Stimulated activated CD4-positive, alpha-beta T cell treated with anti-CD3 and anti-CD28 coated beads, Interleukin-1b, Interleukin-23, amount 100 ng/mL, for 48 hours (primary cell): ENCODE measurements around the gene FN3K.

Experiments
- DNase-seq: peaks from one replicate; pipeline ENCODE4 v3.0.0-alpha.2; 2020

Gene FN3K

DNA sequence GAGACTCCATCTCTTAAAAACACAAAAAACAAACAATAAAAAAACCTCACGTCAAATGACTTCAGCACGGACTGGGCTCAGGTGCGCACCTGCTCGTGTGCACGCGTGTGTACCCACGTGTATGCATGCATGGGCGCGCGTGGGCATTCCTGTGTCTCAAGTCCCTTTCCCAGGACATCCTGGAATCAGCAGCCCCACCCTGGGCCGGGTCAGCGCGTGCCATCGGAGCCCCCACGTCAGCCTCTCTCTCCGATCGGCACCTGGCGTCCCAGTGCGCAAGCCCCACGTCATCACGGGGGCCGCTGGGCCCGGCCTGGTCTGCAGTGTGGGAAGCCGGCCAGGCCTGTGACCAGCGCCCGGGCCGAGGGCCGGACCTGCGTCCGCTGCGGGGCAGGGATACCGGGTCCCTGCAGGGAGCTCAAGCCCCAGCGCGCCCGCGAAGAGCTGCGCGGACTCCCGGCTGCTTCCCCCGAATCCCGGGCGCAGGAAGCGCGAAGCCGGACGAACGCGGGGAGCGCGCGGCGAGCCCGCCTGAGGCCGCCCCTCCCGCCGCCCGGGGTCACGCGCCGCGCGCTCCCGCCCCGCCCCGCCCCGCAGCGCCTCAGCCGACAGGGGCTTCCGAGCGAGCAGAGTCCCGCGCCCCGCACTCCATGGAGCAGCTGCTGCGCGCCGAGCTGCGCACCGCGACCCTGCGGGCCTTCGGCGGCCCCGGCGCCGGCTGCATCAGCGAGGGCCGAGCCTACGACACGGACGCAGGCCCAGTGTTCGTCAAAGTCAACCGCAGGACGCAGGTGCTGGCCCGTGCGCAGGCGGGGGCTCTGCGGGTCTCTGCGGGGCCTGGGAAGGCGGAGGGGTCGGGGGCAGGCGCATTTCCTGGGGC is at the start of gene FN3K:
FN3K (plus strand) TSS at position 629 of the 880 bp plus-strand sequence; CDS start at position 651, 22 bp downstream.
- DNase-seq: no peak

DNA sequence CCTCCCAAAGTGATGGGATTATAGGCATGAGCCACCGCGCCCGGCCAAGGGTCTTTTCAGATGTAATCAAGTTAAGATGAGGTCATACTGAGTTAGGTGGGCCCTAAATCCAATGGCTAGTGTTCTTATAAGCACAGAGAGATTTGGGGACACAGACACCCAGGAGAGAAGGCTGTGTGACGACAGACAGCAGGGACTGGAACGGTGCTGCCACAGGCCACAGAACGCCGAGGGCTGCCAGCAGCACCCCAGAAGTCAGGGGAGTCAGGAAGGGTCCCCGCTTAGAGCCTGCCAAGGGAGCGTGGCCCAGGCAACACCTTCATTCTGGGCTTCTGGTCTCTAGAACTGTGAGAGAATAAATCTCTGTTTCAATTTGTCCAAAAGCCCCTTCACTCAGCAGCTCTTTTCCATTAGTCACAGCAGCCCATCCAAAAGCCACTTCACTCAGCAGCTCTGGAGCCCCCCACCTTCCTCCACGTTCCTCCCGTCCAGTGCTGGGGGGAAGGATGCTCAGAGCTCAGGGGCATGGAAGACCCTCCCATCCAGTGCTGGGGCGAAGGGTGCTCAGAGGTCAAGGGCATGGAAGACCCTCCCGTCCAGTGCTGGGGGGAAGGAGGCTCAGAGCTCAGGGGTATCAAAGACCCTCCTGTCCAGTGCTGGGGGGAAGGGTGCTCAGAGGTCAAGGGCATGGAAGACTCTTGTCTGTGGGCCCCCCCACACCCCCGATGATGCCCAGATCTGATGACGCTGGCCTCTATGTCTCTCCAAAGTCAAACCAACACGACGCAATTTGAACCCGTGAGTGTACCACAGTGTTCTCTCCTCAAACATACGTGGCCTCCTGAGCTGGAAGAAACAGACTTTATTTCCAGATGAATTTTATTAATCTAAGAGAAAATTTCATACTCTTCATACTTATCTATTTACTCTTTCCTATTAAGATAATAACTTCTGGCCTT is 48.8 kb upstream of the FN3K start:
- no peak for DNase-seq

DNA sequence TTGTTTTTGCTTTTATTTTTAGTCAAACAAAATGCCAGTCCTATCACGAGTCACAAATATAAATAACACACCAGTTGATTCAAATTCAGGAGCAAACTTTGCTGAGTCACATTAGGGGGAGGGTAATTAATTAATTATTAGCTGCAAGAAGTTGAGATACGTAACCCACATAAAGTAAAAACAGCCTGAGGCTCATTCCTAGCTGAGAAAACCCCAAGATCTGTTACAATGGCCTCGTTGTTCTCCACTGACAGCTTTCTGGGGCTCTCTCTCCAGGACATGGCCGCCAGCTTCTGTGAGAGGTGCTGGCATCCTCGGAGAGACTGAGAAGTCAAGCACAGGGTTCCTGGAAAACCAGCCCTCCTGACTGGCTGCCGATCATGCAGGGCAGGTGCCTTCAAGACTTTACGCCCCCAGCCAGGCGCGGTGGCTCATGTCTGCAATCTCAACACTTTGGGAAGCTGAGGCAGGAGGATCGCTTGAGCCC is 48.0 kb upstream of the FN3K start:
- no peak for DNase-seq

DNA sequence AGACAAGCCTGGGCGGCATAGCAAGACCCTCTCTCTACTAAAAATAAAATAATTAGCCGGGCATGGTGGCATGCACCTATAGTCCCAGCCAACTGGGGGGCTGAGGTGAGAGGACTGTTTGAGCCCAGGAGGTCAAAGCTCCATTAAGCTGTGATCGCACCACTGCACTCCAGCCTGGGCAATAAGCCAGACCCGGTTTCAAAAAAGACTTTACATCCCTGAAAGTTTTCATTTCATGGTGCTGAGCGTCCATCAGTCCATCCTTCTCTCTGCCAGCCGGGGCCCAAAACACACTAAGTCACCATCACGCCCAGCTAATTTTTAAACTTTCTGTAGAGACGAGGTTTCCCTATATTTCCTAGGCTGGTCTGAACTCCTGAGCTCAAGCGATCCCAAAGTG is 47.5 kb upstream of the FN3K start:
- no peak for DNase-seq

DNA sequence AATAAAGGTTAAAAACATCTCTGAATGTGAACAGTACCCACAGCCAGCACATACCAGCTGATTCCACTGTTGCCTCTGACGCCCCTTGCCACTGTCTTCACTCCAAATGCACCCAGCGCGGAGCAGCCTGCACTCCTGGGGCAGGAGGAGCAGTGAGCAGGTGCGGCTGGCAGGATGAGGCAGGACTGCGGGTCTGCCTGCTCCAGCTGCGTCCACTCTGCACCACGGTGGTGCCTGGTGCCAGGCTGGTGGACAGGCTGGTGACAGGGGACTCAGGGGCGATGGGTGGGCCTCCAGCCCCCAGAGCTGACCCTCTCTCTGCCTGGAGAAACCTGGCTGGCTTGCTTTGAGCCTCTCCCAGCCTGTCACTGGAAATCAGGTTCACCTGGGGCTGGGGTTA is 46.3 kb upstream of the FN3K start:
- no peak for DNase-seq

DNA sequence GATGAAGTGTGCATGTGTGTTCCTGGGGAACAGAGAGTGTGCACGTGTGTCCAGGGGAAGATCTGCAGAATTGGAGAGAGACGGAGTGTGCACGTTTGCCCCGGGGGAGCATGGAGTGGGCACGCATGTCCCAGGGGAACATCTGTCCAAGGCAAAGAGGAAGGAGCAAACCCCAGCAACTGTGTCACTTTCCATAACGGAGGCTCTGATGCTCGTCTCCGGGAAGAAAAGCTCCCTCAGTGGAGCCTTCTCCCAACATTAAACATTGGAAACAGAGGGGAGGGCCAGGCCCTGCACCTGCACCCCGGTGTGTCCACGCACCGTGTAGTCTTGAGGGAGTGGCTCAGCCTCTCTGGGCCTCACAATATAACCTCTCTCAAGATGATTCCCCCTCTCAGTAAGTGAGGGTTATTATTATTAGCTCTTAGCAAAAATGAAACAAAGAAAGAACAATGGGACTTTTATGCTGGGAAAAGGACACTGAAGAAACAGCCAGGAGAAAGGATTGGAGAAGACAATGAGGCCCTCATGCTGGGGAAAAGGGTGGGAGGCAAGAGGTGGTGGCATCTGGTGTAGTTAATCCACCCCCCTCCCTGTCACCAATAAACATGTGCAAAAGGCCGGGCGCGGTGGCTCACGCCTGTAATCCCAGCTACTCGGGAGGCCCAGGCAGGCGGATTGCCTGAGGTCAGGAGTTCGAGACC is 44.5 kb upstream of the FN3K start:
- DNase-seq: no peak

DNA sequence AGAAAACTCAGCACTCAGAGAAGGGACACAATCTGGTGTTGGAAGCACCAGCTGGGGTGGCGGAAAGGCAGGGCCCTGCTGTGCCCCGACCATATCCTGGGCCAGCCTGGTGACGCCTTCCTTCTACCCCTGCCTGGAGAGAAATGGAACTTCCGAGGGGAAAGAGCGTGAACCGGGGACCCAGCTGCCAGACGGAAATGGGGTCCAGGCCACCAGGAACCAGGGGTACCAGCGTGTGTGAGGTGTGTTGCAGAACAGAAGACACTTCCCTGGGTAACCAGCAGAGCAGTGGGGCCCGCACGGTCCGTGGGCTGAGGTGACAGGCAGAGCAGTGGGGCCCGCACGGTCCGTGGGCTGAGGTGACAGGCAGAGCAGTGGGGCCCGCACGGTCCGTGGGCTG is 43.7 kb upstream of the FN3K start:
- DNase-seq: no peak

DNA sequence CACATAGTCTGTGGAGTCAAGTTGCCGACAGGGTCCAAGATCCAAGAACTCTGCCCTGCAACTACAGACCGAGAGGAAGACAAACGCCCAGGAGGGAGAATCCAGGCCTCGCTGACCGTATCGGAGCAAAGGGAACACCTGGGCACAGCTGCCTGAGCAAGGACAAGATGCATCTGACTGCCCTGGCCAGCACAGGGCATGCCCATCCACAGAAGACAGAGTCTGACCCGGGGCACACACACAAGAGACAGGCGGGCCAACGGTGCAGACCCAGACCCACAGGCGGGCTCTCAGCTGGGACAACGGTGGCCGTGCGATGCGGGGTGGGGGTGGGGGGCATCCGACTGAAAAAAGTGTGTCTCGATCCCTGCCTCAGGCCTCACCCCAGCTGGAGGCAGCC is 43.1 kb upstream of the FN3K start:
- no peak for DNase-seq

DNA sequence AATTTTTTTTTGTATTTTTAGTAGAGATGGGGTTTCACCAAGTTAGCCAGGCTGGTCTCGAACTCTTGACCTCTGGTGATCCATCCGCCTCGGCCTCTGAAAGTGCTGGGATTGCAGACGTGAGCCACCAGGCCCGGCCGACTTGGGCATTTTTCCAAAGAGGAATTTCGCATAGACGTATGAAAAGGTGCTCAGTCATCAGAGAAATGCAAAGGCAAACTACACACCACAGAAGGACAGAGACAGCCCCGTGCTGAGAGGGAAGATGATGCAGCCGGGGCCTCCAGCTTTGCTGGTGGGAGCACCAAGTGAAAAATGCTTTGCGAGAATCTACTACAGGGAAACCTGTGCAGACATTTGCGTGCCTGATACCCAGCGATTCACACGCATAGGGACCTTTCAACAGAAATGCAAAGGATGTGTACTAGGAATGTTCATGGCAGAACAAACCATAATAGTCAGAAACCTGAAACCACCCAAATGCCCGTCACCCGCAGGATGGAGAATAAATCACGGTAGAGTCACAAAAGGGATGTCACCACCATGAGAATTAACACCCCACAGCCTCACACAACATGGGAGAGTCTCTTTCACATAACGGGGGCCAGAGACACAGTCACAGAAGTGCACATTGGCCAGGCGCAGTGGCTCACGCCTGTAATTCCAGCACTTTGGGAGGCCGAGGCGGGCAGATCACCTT is 42.1 kb upstream of the FN3K start:
- no peak for DNase-seq

DNA sequence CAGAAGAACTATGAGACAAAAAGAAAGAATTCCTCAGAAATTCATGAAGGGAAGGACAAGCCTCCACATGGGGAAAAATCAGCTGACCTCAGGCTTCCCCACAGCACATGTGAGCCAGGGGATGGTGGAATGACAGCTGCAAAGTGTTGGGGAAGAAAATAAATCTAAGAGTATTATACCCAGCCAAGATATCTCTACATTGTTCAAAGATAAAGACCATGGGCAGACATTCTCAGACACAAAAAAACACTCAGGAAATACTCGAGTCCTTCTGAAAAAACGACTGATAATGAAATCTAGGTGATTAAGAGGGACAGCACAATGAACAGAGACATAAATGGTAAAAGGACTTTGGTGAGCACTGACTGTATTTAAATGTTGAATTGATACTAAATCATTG is 40.8 kb upstream of the FN3K start:
- DNase-seq: no peak

DNA sequence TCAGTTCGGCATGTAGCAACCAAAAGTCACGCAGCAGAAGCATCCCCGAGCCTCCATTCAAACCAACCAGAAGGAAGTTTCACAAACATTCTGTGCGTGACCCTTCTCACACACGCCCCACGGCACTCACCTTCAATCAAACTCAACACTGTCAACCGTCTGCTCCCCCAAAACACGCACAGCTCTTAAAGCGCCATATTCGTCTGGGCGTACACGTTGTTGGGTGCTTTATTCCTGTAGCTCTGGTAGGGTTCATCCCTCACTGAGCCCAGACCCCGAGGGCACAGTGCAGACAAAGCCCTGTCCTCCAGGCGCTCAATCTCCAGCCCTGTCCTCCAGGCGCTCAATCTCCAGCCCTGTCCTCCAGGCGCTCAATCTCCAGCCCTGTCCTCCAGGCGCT is 39.2 kb upstream of the FN3K start:
- no peak for DNase-seq

DNA sequence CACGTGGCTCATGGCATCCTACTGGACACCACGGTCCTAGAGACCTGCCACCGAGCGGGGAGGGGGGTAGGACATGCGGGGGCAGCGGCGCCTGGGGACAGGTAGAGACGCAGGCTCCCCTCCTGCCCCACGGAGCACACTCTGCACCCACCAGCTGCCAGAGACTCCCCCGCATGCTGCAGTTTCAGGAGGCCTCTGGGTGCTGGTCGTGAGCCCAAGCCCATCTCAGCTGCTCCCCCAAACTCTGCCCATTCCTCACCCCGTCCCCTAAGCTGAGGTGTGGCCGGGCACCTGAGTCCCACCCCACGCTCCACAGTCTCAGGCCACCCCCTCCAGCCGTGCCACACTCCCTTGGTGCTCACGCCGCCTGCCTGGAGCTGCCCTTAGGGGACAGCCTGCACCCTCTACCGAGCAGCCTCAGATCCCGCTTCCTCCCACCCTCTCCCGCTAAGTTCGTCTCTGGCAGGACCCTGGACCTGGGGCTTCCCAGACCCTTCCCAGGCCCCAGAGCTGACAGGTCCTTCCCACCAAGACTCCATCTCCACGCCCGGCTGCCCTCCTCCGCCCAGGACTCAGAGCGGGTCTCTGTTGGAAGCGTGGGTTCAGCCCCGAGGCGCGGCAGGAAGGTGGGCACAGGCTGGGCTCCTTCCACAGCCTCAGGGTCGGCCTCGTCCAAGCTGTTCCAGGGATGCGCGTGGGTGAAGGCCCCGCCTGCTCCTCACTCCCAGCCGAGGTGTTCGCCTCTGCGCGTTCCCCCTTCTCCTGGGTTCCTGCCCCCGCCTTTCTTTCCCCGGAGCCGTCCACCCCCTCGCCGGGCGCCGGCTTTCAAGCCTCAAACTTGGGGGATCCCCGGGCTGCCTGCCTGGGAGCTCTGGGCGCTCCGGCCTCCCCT is 38.3 kb upstream of the FN3K start:
- DNase-seq: no peak

DNA sequence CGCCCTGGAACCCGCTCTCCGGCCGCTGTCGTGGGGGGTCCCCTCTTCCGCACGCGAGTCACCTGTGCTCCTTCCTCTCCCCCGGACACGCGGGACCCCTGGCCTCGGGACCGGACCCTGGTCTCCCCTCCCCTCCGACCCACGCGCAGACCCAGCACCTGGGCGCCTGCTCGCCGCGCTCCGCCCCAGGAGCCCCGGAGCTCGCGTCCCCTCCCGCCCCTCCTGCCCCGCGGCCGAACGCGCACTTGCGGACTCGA is 37.7 kb upstream of the FN3K start:
- DNase-seq: no peak

DNA sequence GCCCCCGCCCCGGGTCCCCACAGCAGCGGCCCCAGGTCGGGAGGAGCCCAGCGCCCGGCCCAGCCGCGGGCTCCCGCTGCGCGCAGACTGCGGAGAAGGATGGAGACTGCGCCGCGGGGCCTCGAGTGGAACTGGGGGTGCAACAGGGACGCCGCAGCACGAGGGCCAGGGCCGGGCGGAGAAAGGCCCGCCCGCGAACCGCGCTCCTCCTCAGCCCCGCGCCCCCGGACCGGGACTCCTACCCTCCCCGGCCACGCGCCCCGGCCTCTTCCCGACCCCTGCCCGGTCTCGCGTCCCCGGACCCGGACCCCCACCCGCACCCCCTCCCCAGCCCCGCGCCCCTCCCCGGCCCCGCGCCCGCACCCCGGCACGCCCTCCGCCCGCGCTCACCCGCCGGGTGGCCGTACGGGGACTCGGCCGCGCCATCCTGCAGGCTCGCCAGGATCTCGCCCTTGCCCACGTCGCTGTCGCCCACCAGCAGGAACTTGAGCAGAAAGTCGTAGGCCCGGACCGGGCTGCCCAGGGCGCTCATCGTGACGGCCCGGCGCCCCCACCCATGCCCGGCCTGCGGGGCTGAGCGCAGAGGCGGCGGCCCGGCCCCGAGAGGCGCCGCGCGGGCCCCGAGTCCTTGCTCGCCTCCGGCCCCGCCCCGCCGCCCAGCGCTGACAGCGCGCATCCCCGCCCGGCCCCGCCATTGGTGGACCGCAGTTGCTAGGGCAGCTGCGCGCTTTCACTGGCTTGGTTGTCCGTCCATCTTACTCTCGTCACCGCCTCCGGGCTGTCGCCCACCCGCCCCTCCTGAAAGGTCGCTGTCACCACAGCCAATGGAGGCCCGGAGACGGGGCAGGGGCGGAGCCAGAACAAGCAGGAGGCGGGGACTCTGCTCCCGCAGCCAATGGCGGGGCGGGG is 37.1 kb upstream of the FN3K start, which contains the start of gene RAB40B:
RAB40B (minus strand) TSS at position 634 of the 909 bp plus-strand sequence; CDS start at position 532, 102 bp downstream.
- DNase-seq: peak; percentile 99

DNA sequence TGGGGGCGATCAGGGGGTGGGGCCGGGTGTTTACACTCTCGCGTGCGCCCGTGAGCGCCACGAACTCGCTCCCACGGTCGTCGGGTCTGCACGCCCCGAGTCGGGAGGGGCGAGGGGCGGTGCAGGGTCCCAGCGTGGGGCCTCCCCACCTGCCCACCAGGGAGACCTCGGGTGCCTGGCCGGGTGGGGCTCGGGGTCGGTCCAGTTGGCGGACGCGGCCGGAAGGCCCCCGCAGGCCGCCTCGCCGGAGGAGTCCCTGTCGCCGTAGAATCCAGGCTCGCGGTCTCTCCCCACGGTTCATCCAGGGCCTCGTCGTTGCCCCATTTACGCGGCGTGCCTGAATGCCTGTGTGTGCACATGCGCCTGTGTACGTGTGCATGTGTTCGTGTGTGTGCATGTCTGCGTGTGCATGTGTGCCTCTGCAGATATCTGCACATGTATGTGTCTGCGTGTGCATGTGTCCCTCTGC is 36.4 kb upstream of the FN3K start:
- no peak for DNase-seq

DNA sequence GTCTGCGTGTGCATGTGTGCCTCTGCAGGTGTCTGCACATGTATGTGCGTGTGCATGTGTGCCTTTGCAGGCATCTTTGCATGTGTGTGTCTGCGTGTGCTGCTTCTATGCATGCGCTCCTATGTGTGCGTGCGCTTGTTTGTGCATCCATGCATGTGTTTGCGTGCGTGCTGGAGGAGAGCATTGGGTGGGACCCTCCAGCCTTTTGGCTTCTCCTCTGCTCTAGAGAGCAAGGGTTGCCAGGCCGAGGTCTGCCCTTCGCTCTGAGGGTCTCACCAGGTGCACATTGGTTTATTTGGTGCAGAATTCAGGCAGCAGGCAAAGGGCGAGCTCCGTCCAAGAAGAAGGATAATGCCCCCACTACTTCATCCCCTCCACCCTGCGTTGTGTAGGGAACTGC is 35.9 kb upstream of the FN3K start:
- DNase-seq: no peak

DNA sequence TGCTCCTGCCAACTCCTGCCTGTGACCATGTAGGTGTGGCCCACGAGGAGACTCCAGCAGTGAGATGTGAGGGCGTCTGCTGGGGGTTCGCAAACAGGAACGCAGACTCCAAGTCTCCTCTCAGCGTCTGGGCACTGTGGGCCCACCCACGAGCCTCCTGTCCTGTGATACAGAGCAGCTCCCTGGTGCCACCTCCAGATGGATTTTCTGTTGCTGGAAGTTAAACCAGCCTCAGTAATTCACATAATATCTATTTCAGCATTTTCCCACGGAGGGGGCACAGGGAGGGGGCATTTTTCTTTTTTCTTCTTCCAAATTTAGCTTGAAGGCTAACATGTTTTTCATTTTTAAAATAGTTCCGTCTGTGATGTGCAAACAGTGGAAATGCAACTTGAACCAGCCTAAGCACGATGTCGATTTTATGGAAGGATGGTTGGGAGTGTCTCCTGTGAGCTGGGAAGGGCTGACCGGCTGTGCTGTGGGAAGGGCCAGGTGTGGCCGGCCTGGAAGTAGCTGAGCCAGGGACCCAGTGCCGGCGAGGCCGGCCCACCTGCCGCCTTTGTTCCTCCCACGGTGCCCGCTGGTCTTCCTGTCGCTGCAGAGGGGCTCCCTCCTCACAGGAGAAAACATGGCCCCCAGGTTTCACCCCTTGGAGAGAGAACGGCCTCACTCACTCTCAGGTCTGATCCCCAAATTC is 33.0 kb upstream of the FN3K start:
- DNase-seq: no peak

DNA sequence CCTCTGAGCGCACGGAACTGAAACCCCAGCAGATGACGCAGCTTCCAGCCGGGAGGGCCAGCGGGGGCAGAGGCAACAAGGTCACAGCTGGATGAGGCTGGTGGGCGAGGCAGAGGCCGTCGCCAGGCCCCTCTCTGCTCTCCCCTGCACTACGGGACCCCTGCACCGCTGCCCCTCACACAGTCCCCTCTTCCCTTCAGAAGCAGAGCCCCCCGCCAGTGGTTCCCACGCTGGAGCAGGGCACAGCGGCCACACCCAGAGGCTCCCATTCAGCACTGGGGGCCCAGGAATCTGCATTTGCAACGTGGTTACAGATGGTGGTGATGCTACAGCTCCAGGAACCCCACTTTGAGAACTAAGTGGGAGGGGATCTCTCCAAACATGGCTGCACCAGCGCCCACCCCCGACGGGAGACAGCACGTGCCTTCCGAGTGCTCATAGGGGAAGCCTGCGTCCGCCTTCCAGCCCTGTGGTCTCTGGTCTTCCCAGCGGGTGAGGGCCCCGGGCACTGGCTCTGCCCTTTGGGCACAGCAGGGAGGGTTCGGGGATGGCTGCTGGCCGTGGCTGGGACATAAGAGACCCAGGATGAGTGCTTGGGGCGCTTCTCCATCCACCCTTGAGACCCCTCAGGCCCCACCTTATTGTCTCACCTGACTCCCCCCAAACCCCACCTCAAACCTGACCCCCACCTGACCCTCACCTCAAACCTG is 32.2 kb upstream of the FN3K start:
- DNase-seq: no peak
